ENCODE measurements around the gene ENC1.

Gene ENC1

GRCh38 chr5:74660873-74661272, 20.3 kb upstream of the ENC1 start:
- Histone ChIP-seq H3K79me2 (ENCODE audit: insufficient read depth, low read length) (no peaks in the 10 kb centered on the region), H3K9me3 (ENCODE audit: insufficient read depth, low read length, severe bottlenecking) (no peaks in the 10 kb centered on the region), H3K9ac (ENCODE audit: low read depth, low read length) (no peak overlapping the region), H3K4me3 (ENCODE audit: low read depth in 1 of 2, low read length in 2 of 2) (no peak overlapping the region), H3K27ac (ENCODE audit: low read length) (no peak overlapping the region), H4K20me1 (ENCODE audit: insufficient read depth, low read length) (no peaks in the 10 kb centered on the region), H3K4me1 (ENCODE audit: insufficient read depth, low read length) (no peaks in the 10 kb centered on the region), H3K27me3 (ENCODE audit: insufficient read depth, low read length, poor library complexity) (peaks cover 23% of the 10 kb centered on the region), H3K4me2 (ENCODE audit: insufficient read depth, low read length) (no peak overlapping the region), H2AFZ (ENCODE audit: low read depth, low read length) (no peak overlapping the region), H3K36me3 (ENCODE audit: insufficient read depth, low read length) (no peaks in the 10 kb centered on the region)
- ATAC-seq (ENCODE audit: insufficient read depth, low read depth) (no peak), DNase-seq (no peak)
- TF ChIP-seq CTCF (IDR thresholded peaks at IDR 0.05; ENCODE audit: borderline replicate concordance, extremely low read depth, low read length, poor library complexity, severe bottlenecking) (no peak), EZH2 (IDR thresholded peaks at IDR 0.05; ENCODE audit: borderline replicate concordance, low read depth, low read length, severe bottlenecking) (no peak)

- Histone ChIP-seq H3K4me3 (ENCODE audit: low read depth in 1 of 2, low read length in 2 of 2) (no peak overlapping the region), H2AFZ (ENCODE audit: low read depth, low read length) (no peak overlapping the region), H4K20me1 (ENCODE audit: insufficient read depth, low read length) (no peaks in the 10 kb centered on the region)
Measured at GRCh38 chr5:74660140-74660539, 19.6 kb upstream of the ENC1 start.

GRCh38 chr5:74659172-74659571, 18.6 kb upstream of the ENC1 start:
- Histone ChIP-seq H3K27me3 (ENCODE audit: insufficient read depth, low read length, poor library complexity) (peaks cover 19% of the 10 kb centered on the region), H3K79me2 (ENCODE audit: insufficient read depth, low read length) (no peaks in the 10 kb centered on the region)
- ATAC-seq (ENCODE audit: insufficient read depth, low read depth), result no peak

More at GRCh38 chr5:74660140-74660539, 19.6 kb upstream of the ENC1 start:
- no peaks in the 10 kb centered on the region for H3K36me3 ChIP-seq (ENCODE audit: insufficient read depth, low read length)
- ATAC-seq (ENCODE audit: insufficient read depth, low read depth) (no peak), DNase-seq (no peak)
- H3K79me2 ChIP-seq (ENCODE audit: insufficient read depth, low read length), result no peaks in the 10 kb centered on the region
- H3K9ac ChIP-seq (ENCODE audit: low read depth, low read length), result no peak overlapping the region
- TF ChIP-seq CTCF (IDR thresholded peaks at IDR 0.05; ENCODE audit: borderline replicate concordance, extremely low read depth, low read length, poor library complexity, severe bottlenecking), result no peak
- TF ChIP-seq EZH2 (IDR thresholded peaks at IDR 0.05; ENCODE audit: borderline replicate concordance, low read depth, low read length, severe bottlenecking), result no peak
- no peak overlapping the region for H3K27ac ChIP-seq (ENCODE audit: low read length)
- H3K4me2 ChIP-seq (ENCODE audit: insufficient read depth, low read length), result no peak overlapping the region
- H3K9me3 ChIP-seq (ENCODE audit: insufficient read depth, low read length, severe bottlenecking), result no peaks in the 10 kb centered on the region
- no peaks in the 10 kb centered on the region for H3K4me1 ChIP-seq (ENCODE audit: insufficient read depth, low read length)
- H3K27me3 ChIP-seq (ENCODE audit: insufficient read depth, low read length, poor library complexity), result peaks cover 22% of the 10 kb centered on the region

More at GRCh38 chr5:74659172-74659571, 18.6 kb upstream of the ENC1 start:
- Histone ChIP-seq H2AFZ (ENCODE audit: low read depth, low read length) (no peak overlapping the region), H3K9me3 (ENCODE audit: insufficient read depth, low read length, severe bottlenecking) (no peaks in the 10 kb centered on the region), H3K4me1 (ENCODE audit: insufficient read depth, low read length) (no peaks in the 10 kb centered on the region), H4K20me1 (ENCODE audit: insufficient read depth, low read length) (no peaks in the 10 kb centered on the region), H3K4me2 (ENCODE audit: insufficient read depth, low read length) (no peak overlapping the region), H3K27ac (ENCODE audit: low read length) (no peak overlapping the region), H3K4me3 (ENCODE audit: low read depth in 1 of 2, low read length in 2 of 2) (no peak overlapping the region), H3K9ac (ENCODE audit: low read depth, low read length) (no peak overlapping the region), H3K36me3 (ENCODE audit: insufficient read depth, low read length) (no peaks in the 10 kb centered on the region)
- no peak for DNase-seq
- TF ChIP-seq EZH2 (IDR thresholded peaks at IDR 0.05; ENCODE audit: borderline replicate concordance, low read depth, low read length, severe bottlenecking) (no peak), CTCF (IDR thresholded peaks at IDR 0.05; ENCODE audit: borderline replicate concordance, extremely low read depth, low read length, poor library complexity, severe bottlenecking) (no peak)

All from DND-41 (cell line).